Testis (tissue), 3 donors: Measurements from ENCODE around the gene IQUB. TPM values are rescaled to one million over a fixed set of nuclear protein-coding genes. Genes with fewer than 3 reads are reported as not detected.

Source experiments
- DNase-seq: peaks from one replicate; pipeline ENCODE4 v3.0.0-alpha.2; 2019
- H3K27ac ChIP-seq, 2 donors: fragments of 200-600 bp; sonication (generic); one replicate each; pipeline ENCODE4 v1.5.1; 2019
- H3K27me3 ChIP-seq: fragments of 200-600 bp; sonication (generic); one replicate; pipeline ENCODE4 v1.5.1; 2019
- H3K36me3 ChIP-seq: fragments of 200-600 bp; sonication (generic); one replicate; pipeline ENCODE4 v1.5.1; 2017; ENCODE audit warnings: low read depth; ENCODE audit errors: missing control alignments
- H3K4me1 ChIP-seq: fragments of 200-600 bp; sonication (generic); one replicate; pipeline ENCODE4 v1.5.1; 2019
- H3K4me3 ChIP-seq, 2 donors: fragments of 200-600 bp; sonication (generic); one replicate each; pipeline ENCODE4 v1.5.1; 2017 to 2019
- H3K9me3 ChIP-seq: fragments of 200-600 bp; sonication (generic); one replicate; pipeline ENCODE4 v1.5.1; 2017
- CTCF ChIP-seq, 3 experiments: fragments of 450-650 bp in 2 of 3; fragments of 200-600 bp in 1 of 3; sonication (generic) in 1 of 3; IDR thresholded peaks; one replicate each; pipeline ENCODE4 v1.5.1; 2016 to 2019; ENCODE audit warnings: antibody characterized with exemption in 3 of 3, mild to moderate bottlenecking in 2 of 3, moderate library complexity in 1 of 3
- POLR2A ChIP-seq: fragments of 450-650 bp; IDR thresholded peaks from one replicate; pipeline ENCODE4 v1.6.1; 2017; ENCODE audit warnings: antibody characterized with exemption, mild to moderate bottlenecking, moderate library complexity
- whole genome bisulfite sequencing, 2 donors: methylation state at CpG; one replicate each; pipeline ENCODE4 v1.1.5; 2018; 5-methylcytosine and 5-hydroxymethylcytosine counted together
- intact Hi-C: fragments of 100-400 bp; cut with DNase I; formaldehyde crosslinking; loops from one replicate; pipeline ENCODE4 v1.15.1; 2023; ENCODE audit warnings: low total_unique reads
- polyA plus RNA-seq: library from polyadenylated mRNA; stranded (reverse); fragments of 350-450 nt; fragmentation: Illumina TruSeq; extraction: RNeasy Lipid Tissue Mini Kit (QIAGEN cat#74804); gene quantifications from one replicate; pipeline ENCODE4 v1.2.3, GENCODE V29; 2014; ENCODE audit warnings: low read depth, low replicate concordance; ENCODE audit not compliant: insufficient read depth
- total RNA-seq, 2 donors: library from RNA; depleted of rRNA; stranded (reverse); fragments of >200 nt; gene quantifications; one replicate each; pipeline ENCODE4 v1.2.3, GENCODE V29; 2016

IQUB gene
- total and polyA plus RNA-seq, 3 donors from 2014 or later, result 21.3 to 49.2 (median 34.6) TPM

- TF ChIP-seq POLR2A (no peak), CTCF (IDR thresholded peaks at IDR 0.05) (no peak)
- H3K9me3 ChIP-seq, result no peaks in the 10 kb centered on the region
- WGBS, 2 donors, result 64 to 94% methylated on average over 1 of the region's 1 CpG
- intact Hi-C loops, result no loop called here
- no peak overlapping the region for H3K4me3 ChIP-seq
- DNase-seq, result no peak
- H3K27me3 ChIP-seq, result no peaks in the 10 kb centered on the region
- H3K27ac ChIP-seq, result no peak overlapping the region
- no peaks in the 10 kb centered on the region for H3K36me3 ChIP-seq
- peaks cover 3% of the 10 kb centered on the region for H3K4me1 ChIP-seq
Observed at GRCh38 chr7:123548406-123548805, 14.0 kb upstream of the IQUB start.

- Histone ChIP-seq H3K27me3 (no peaks in the 10 kb centered on the region), H3K9me3 (no peaks in the 10 kb centered on the region), H3K4me3 (no peak overlapping the region), H3K36me3 (no peaks in the 10 kb centered on the region), H3K4me1 (peaks cover 4% of the 10 kb centered on the region), H3K27ac (no peak overlapping the region)
- DNase-seq, result no peak
- WGBS, 2 donors, result 26 to 33% methylated on average over 1 of the region's 1 CpG
- intact Hi-C loops, result no loop called here
- no peak for TF ChIP-seq POLR2A
- TF ChIP-seq CTCF (IDR thresholded peaks at IDR 0.05), result no peak
Observed at GRCh38 chr7:123539871-123540270, 5.5 kb upstream of the IQUB start.

GRCh38 chr7:123538897-123539296 is 4.5 kb upstream of the IQUB start:
- H3K36me3 ChIP-seq, result no peaks in the 10 kb centered on the region
- no peaks in the 10 kb centered on the region for H3K27me3 ChIP-seq
- intact Hi-C loops, result no loop called here
- no peaks in the 10 kb centered on the region for H3K9me3 ChIP-seq
- TF ChIP-seq CTCF (IDR thresholded peaks at IDR 0.05) (no peak), POLR2A (no peak)
- WGBS, 2 donors, result 57 to 78% methylated on average over 1 of the region's 1 CpG
- no peak for DNase-seq
- H3K4me3 ChIP-seq, result no peak overlapping the region
- H3K4me1 ChIP-seq, result peaks cover 4% of the 10 kb centered on the region
- no peak overlapping the region for H3K27ac ChIP-seq

- intact Hi-C loops, result no loop called here
- H3K27ac ChIP-seq, result no peak overlapping the region
- WGBS, 2 donors, result 62 to 63% methylated on average over 7 of the region's 7 CpGs
Observed at GRCh38 chr7:123538189-123538714, 3.9 kb upstream of the IQUB start.

More at GRCh38 chr7:123538189-123538714, 3.9 kb upstream of the IQUB start:
- H3K36me3 ChIP-seq, result no peaks in the 10 kb centered on the region
- peaks cover 4% of the 10 kb centered on the region for H3K4me1 ChIP-seq
- H3K27me3 ChIP-seq, result no peaks in the 10 kb centered on the region
- H3K4me3 ChIP-seq, result no peak overlapping the region
- DNase-seq, result no peak
- no peak for TF ChIP-seq POLR2A
- no peak for TF ChIP-seq CTCF (IDR thresholded peaks at IDR 0.05)
- no peaks in the 10 kb centered on the region for H3K9me3 ChIP-seq
